ENCODE data around the gene SERP2. TPM values are rescaled to one million over a fixed set of nuclear protein-coding genes. Genes with fewer than 3 reads are reported as not detected.

The SERP2 gene
- total and polyA plus RNA-seq, 9 of the 15 experiments (the other 6 are each of a cell fraction or from before 2014, with no cell fraction given) = 0.13 TPM; not detected in 8

- no peak for TF ChIP-seq HES1 (IDR thresholded peaks at IDR 0.05; ENCODE audit: low read depth)
- no peak for TF ChIP-seq ZSCAN32 (CRISPR knock-in tag; IDR thresholded peaks at IDR 0.05)
- no peak for TF ChIP-seq CREB3L1 (IDR thresholded peaks at IDR 0.05; ENCODE audit: borderline replicate concordance, low read depth)
- peak; percentile 94 for TF ChIP-seq SMARCA4 (IDR thresholded peaks at IDR 0.05)
- TF ChIP-seq ILF3 (IDR thresholded peaks at IDR 0.05; ENCODE audit: borderline replicate concordance) = no peak
- TF ChIP-seq XRCC5 (IDR thresholded peaks at IDR 0.05; ENCODE audit: low read depth, low read length) = no peak
- TF ChIP-seq SMARCB1 (IDR thresholded peaks at IDR 0.05; ENCODE audit: insufficient read length, low read depth) = no peak
- TF ChIP-seq ZNF766 (CRISPR knock-in tag; conservative IDR thresholded peaks at IDR 0.05) = peak; percentile 52
- no peak for TF ChIP-seq CREBBP (IDR thresholded peaks at IDR 0.05; ENCODE audit: low read depth, low read length)
- no peak for TF ChIP-seq DLX4 (CRISPR knock-in tag; IDR thresholded peaks at IDR 0.05)
- 0 out of 2 replicates have a peak, but pooled peaks have one; percentile 6 for TF ChIP-seq BHLHE40 (IDR thresholded peaks at IDR 0.05; ENCODE audit: low read length)
- no peak for TF ChIP-seq MAZ (CRISPR knock-in tag; conservative IDR thresholded peaks at IDR 0.05 in 1 of 2, IDR thresholded peaks at IDR 0.05 in 1 of 2)
- no peak for TF ChIP-seq ZFP91 (CRISPR knock-in tag; IDR thresholded peaks at IDR 0.05)
- no peak for TF ChIP-seq RBM14 (IDR thresholded peaks at IDR 0.05; ENCODE audit: borderline replicate concordance, insufficient read depth, low read depth, low read length)
- TF ChIP-seq POU5F1 (IDR thresholded peaks at IDR 0.05; ENCODE audit: borderline replicate concordance, low read depth, low read length, partially characterized antibody) = no peak
- TF ChIP-seq DMBX1 (CRISPR knock-in tag; IDR thresholded peaks at IDR 0.05; ENCODE audit: borderline replicate concordance) = no peak
- no peak for TF ChIP-seq HMBOX1 (IDR thresholded peaks at IDR 0.05)
- peak; percentile 92 for TF ChIP-seq ZNF384 (IDR thresholded peaks at IDR 0.05; ENCODE audit: low read depth, low read length)
- no peak for TF ChIP-seq PBX2 (CRISPR knock-in tag; IDR thresholded peaks at IDR 0.05; ENCODE audit: low read depth)
- TF ChIP-seq PBX2 (tag; conservative IDR thresholded peaks at IDR 0.05; ENCODE audit: low read depth) = 0 out of 2 replicates have a peak, but pooled peaks have one; percentile 10
- TF ChIP-seq ZNF212 (CRISPR knock-in tag; IDR thresholded peaks at IDR 0.05) = no peak
These were observed 24.2 kb downstream of the SERP2 start (continued) for GRCh38 chr13:44397766-44398223.

Measured in K562 (cell line).